Measurements from ENCODE around the gene CCDC141. TPM values are rescaled to one million over a fixed set of nuclear protein-coding genes. Genes with fewer than 3 reads are reported as not detected.
A peak's percentile ranks its signal among the peaks of the same experiment; 100 is the strongest.

Gene CCDC141
- total and polyA plus RNA-seq, 12 donors, result 5.2 to 379 (median 224) TPM

- Histone ChIP-seq H3K4me1 (peaks cover 0 to 40% (median 17%) of the 10 kb centered on the region in 9 donors), H3K27me3 (no peaks in the 10 kb centered on the region), H3K27ac (peak overlapping the region in 7 of 10 donors; percentile 47 to 97 (median 73)), H3K36me3 (peaks cover 0 to 26% (median 0%) of the 10 kb centered on the region in 9 donors), H3K4me3 (no peak overlapping the region), H3K9me3 (no peaks in the 10 kb centered on the region)
- ATAC-seq (no peak), DNase-seq (no peak)
- intact Hi-C loops (cut with DNase I), result no loop called here
- TF ChIP-seq, protein P1, sequence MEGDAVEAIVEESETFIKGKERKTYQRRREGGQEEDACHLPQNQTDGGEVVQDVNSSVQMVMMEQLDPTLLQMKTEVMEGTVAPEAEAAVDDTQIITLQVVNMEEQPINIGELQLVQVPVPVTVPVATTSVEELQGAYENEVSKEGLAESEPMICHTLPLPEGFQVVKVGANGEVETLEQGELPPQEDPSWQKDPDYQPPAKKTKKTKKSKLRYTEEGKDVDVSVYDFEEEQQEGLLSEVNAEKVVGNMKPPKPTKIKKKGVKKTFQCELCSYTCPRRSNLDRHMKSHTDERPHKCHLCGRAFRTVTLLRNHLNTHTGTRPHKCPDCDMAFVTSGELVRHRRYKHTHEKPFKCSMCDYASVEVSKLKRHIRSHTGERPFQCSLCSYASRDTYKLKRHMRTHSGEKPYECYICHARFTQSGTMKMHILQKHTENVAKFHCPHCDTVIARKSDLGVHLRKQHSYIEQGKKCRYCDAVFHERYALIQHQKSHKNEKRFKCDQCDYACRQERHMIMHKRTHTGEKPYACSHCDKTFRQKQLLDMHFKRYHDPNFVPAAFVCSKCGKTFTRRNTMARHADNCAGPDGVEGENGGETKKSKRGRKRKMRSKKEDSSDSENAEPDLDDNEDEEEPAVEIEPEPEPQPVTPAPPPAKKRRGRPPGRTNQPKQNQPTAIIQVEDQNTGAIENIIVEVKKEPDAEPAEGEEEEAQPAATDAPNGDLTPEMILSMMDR (IDR thresholded peaks at IDR 0.05), result no peak
These were observed 194.8 kb downstream of the CCDC141 start for GRCh38 chr2:178855151-178855550.

GRCh38 chr2:178848335-178848734, 201.6 kb downstream of the CCDC141 start:
- Histone ChIP-seq H3K4me1 (peaks cover 5 to 34% (median 32%) of the 10 kb centered on the region in 9 donors), H3K4me3 (no peak overlapping the region), H3K36me3 (peaks cover 0 to 48% (median 3%) of the 10 kb centered on the region in 9 donors), H3K27me3 (no peaks in the 10 kb centered on the region), H3K9me3 (no peaks in the 10 kb centered on the region), H3K27ac (no peak overlapping the region)
- 96 to 97% methylated on average over 5 of the region's 5 CpGs for WGBS, 2 donors
- ATAC-seq (no peak), DNase-seq (no peak)
- TF ChIP-seq, protein P1 (IDR thresholded peaks at IDR 0.05), result no peak
- intact Hi-C loops (cut with DNase I), result no loop called here

- ATAC-seq, result no peak
These were observed 203.5 kb downstream of the CCDC141 start for GRCh38 chr2:178846458-178846802.

GRCh38 chr2:178845566-178846457, 204.1 kb downstream of the CCDC141 start:
- no peak overlapping the region for H3K4me3 ChIP-seq
- H3K4me1 ChIP-seq, result peaks cover 5 to 35% (median 32%) of the 10 kb centered on the region in 9 donors
- intact Hi-C loops (cut with DNase I), result no loop called here
- TF ChIP-seq, protein P1 (IDR thresholded peaks at IDR 0.05), result no peak
- H3K36me3 ChIP-seq, result peaks cover 0 to 31% (median 3%) of the 10 kb centered on the region in 9 donors
- WGBS, 2 donors, result 49 to 51% methylated on average over 2 of the region's 2 CpGs
- DNase-seq, result no peak
- H3K27me3 ChIP-seq, result no peaks in the 10 kb centered on the region
- no peaks in the 10 kb centered on the region for H3K9me3 ChIP-seq
- peak in 7 of 8 donors; percentile 37 to 73 (median 64) for ATAC-seq
- peak overlapping the region in 8 of 10 donors; percentile 5 to 81 (median 75) for H3K27ac ChIP-seq

More at GRCh38 chr2:178846458-178846802, 203.5 kb downstream of the CCDC141 start:
- Histone ChIP-seq H3K36me3 (peaks cover 0 to 38% (median 3%) of the 10 kb centered on the region in 9 donors), H3K9me3 (no peaks in the 10 kb centered on the region), H3K27ac (peak overlapping the region in 4 of 10 donors; percentile 71 to 81 (median 75)), H3K27me3 (no peaks in the 10 kb centered on the region), H3K4me1 (peaks cover 5 to 35% (median 32%) of the 10 kb centered on the region in 9 donors), H3K4me3 (no peak overlapping the region)
- 56 to 65% methylated on average over 2 of the region's 2 CpGs for WGBS, 2 donors
- TF ChIP-seq, protein P1 (IDR thresholded peaks at IDR 0.05), result no peak
- intact Hi-C loops (cut with DNase I), result no loop called here
- DNase-seq, result no peak
